Eye (tissue), 1 donor: Measurements from ENCODE around the gene SLC25A48.

Experiments
- DNase-seq: peaks from one replicate; pipeline ENCODE4 v3.0.0-alpha.2; 2015

The SLC25A48 gene

GRCh38 chr5:135934939-135935338 is 100.5 kb downstream of the SLC25A48 start:
- DNase-seq: peak; percentile 41

- DNase-seq: no peak
Measured at GRCh38 chr5:135937245-135937911, 102.9 kb downstream of the SLC25A48 start.
